K562 (cell line): Measurements from ENCODE around the gene NT5DC4. TPM values are rescaled to one million over a fixed set of nuclear protein-coding genes. Genes with fewer than 3 reads are reported as not detected.
A peak's percentile ranks its signal among the peaks of the same experiment; 100 is the strongest.

Source experiments
- ATAC-seq: fragments of 200-7000 bp; cut with Tn5 transposase; 3 replicates; pipeline ENCODE4 v1.9.1; 2020; ENCODE audit warnings: moderate library complexity
- BruUV-seq: library from RNA; stranded (reverse); fragments of 400-500 nt; replicated peaks from 2 replicates; lab custom pipeline; 2021; lab: Mats Ljungman, UMichigan
- CTCF ChIA-PET: fragments of 300-600 bp; formaldehyde crosslinking; extraction: SDS; loops from one replicate; lab custom pipeline; 2021; ENCODE audit warnings: low intra/inter-chr PET ratio; lab: Yijun Ruan, JAX
- POLR2A ChIA-PET: fragments of 300-600, 350-650 bp; sonication (Branson Sonifier 250); formaldehyde crosslinking; extraction: SDS; loops from one replicate; lab custom pipeline; 2021; ENCODE audit warnings: antibody characterized with exemption, inconsistent platforms; lab: Yijun Ruan, JAX
- DNase-seq, 4 experiments: peaks; one replicate each; pipeline versions ENCODE4 v3.0.0 to v3.0.0-alpha.2; 2011 to 2018; ENCODE audit warnings: low spot score in 3 of 4, mixed read lengths in 3 of 4; ENCODE audit errors: extremely low read depth in 1 of 4
- FAIRE-seq: peaks from 2 replicates; lab custom pipeline; 2011; peaks lifted over from hg19 to GRCh38; lab: Jason Lieb, UNC
- H2AFZ ChIP-seq: 2 replicates; pipeline ENCODE4 v1.6.0; 2011; ENCODE audit warnings: low read depth, low read length, control low read depth, inconsistent platforms
- H3K27ac ChIP-seq: fragments of 200-600 bp; 3 replicates; pipeline ENCODE4 v1.8.0; 2011; ENCODE audit warnings: low read depth, mild to moderate bottlenecking, control low read depth, inconsistent platforms, low read length, moderate library complexity, mixed read lengths; ENCODE audit errors: extremely low read depth
- H3K27me3 ChIP-seq, 2 experiments: fragments of 300-600 bp in 1 of 2; 2 replicates in 1 of 2; 3 replicates in 1 of 2; pipeline versions ENCODE4 v1.6.0 to v1.8.0; 2011; ENCODE audit warnings: inconsistent platforms in 2 of 2, low read length in 2 of 2, mild to moderate bottlenecking in 1 of 2, mixed read lengths in 1 of 2, moderate library complexity in 1 of 2; ENCODE audit not compliant: control insufficient read depth in 2 of 2, insufficient read depth in 2 of 2
- H3K36me3 ChIP-seq: fragments of 300-600 bp; 3 replicates; pipeline ENCODE4 v1.8.0; 2011; ENCODE audit warnings: mild to moderate bottlenecking, low read length, inconsistent platforms; ENCODE audit not compliant: control insufficient read depth, insufficient read depth
- H3K4me1 ChIP-seq, 2 experiments: fragments of 200-600 bp in 1 of 2; replicated peaks in 1 of 2; 2 replicates in 1 of 2; 3 replicates in 1 of 2; pipeline versions ENCODE4 v1.5.1 to v1.8.0; 2011; ENCODE audit warnings: inconsistent platforms in 2 of 2, low read length in 2 of 2, mild to moderate bottlenecking in 1 of 2, mixed read lengths in 1 of 2, moderate library complexity in 1 of 2; ENCODE audit not compliant: control insufficient read depth in 2 of 2, insufficient read depth in 2 of 2
- H3K4me2 ChIP-seq: 2 replicates; pipeline ENCODE4 v1.6.1; 2011; ENCODE audit warnings: low read length, control low read depth, inconsistent platforms, mixed read lengths; ENCODE audit not compliant: insufficient read depth
- H3K4me3 ChIP-seq: fragments of 200-600 bp; sonication (generic), shearing (Covaris generic); 2 replicates; pipeline ENCODE4 v1.5.1; 2016; ENCODE audit warnings: control low read depth, inconsistent platforms
- H3K79me2 ChIP-seq: fragments of 200-600 bp; 3 replicates; pipeline ENCODE4 v1.8.0; 2011; ENCODE audit warnings: low read length, inconsistent platforms; ENCODE audit not compliant: control insufficient read depth, insufficient read depth
- H3K9ac ChIP-seq, 2 experiments: 2 replicates each; pipeline versions ENCODE4 v1.6.0 to v1.6.1; 2011; ENCODE audit warnings: low read depth in 2 of 2, low read length in 2 of 2, control low read depth in 1 of 2, inconsistent platforms in 1 of 2, mild to moderate bottlenecking in 1 of 2, mixed read lengths in 1 of 2; ENCODE audit not compliant: insufficient read depth in 1 of 2
- H3K9me1 ChIP-seq: one replicate; pipeline ENCODE4 v1.6.0; 2011; ENCODE audit warnings: inconsistent platforms, mild to moderate bottlenecking, low read length, moderate library complexity; ENCODE audit not compliant: control insufficient read depth, insufficient read depth
- H3K9me3 ChIP-seq: replicated peaks from 2 replicates; pipeline ENCODE4 v1.5.1; 2011; ENCODE audit warnings: low read depth, low read length, inconsistent platforms; ENCODE audit not compliant: control insufficient read depth, insufficient read depth
- H4K20me1 ChIP-seq: replicated peaks from 2 replicates; pipeline ENCODE4 v1.6.1; 2011; ENCODE audit warnings: low read length, inconsistent platforms, mixed read lengths; ENCODE audit not compliant: control insufficient read depth, insufficient read depth
- GABPA ChIP-seq: fragments of 200-800 bp; sonication (Bioruptor generic); conservative IDR thresholded peaks from 2 replicates; pipeline ENCODE4 v1.6.1; 2016; ENCODE audit warnings: low read depth, missing genetic modification characterization, missing compliant biosample characterization
- ZNF395 ChIP-seq: fragments of 200-800 bp; sonication (Bioruptor generic); IDR thresholded peaks from 2 replicates; pipeline ENCODE4 v1.6.1; 2017; ENCODE audit warnings: missing genetic modification characterization, missing compliant biosample characterization
- WGBS: fragments of 100-300 bp; shearing (Covaris generic); methylation state at CpG from one replicate; pipeline ENCODE4 v1.1.6; 2016; ENCODE audit warnings: low coverage, mixed read lengths; ENCODE audit not compliant: insufficient coverage; ENCODE audit errors: missing lambda C conversion rate; 5-methylcytosine and 5-hydroxymethylcytosine counted together
- in situ Hi-C: fragments of 300-500 bp; cut with MboI; formaldehyde crosslinking; loops from 4 replicates; pipeline ENCODE4 v1.15.0; 2018; ENCODE audit warnings: inconsistent platforms, mixed read lengths
- intact Hi-C: fragments of 100-400 bp; cut with micrococcal nuclease; formaldehyde crosslinking; loops from 2 replicates; pipeline ENCODE4 v1.14.2; 2022
- polyA plus RNA-seq, 8 experiments: library from polyadenylated mRNA; depleted of rRNA in 4 of 8; stranded (reverse) in 5 of 8; unstranded in 3 of 8; fragments of >200 nt; fragmentation: Nextera tagmentation in 2 of 8; fragmentation: Illumina TruSeq in 1 of 8; extraction: Ambion mirVana in 2 of 8; extraction: Trizol in 1 of 8; gene quantifications; 2 replicates each; pipeline versions ENCODE4 v1.2.1 to v1.2.3, GENCODE V29; 2011 to 2014; ENCODE audit warnings: inconsistent platforms in 1 of 8, missing spikeins in 1 of 8
- total RNA-seq, 7 experiments: library from RNA; depleted of rRNA in 6 of 7; stranded (reverse); fragments of >200 nt in 6 of 7; fragmentation: Illumina TruSeq in 2 of 7; extraction: Trizol in 2 of 7; gene quantifications; 2 replicates each; pipeline versions ENCODE4 v1.2.1 to v1.2.3, GENCODE V29; 2011 to 2021; ENCODE audit warnings: low replicate concordance in 1 of 7

NT5DC4 gene
- total and polyA plus RNA-seq, 9 of the 15 experiments (the other 6 are each of a cell fraction or from before 2014, with no cell fraction given), result 0.44 to 6.9 (median 2.5) TPM

- Histone ChIP-seq H3K27me3 (no peaks in the 10 kb centered on the region), H3K27ac (peak overlapping the region; percentile 92), H3K4me2 (peak overlapping the region; percentile 95), H3K4me3 (peak overlapping the region; percentile 88), H2AFZ (peak overlapping the region; percentile 79), H3K79me2 (peaks cover 29% of the 10 kb centered on the region), H3K36me3 (peaks cover 20% of the 10 kb centered on the region), H3K4me1 (peaks cover 10 to 18% of the 10 kb centered on the region in 2 experiments; a peak in 3 of 5 replicates), H3K9me3 (no peaks in the 10 kb centered on the region), H3K9me1 (no peaks in the 10 kb centered on the region), H3K9ac (peak overlapping the region; percentile 37 to 95; a peak in 2 of 4 replicates), H4K20me1 (no peaks in the 10 kb centered on the region)
- DNase-seq (no peak), FAIRE-seq (no peak), ATAC-seq (no peak)
- ChIA-PET POLR2A (interaction anchor here (1.0 kb wide), 1 partner anchor 11 kb away, joined by 3 read pairs; no protein-coding TSS in a partner anchor), CTCF (no interaction called here)
- no peak for TF ChIP-seq GABPA (tag)
- TF ChIP-seq ZNF395 (CRISPR knock-in tag), result 0 out of 2 replicates have a peak, but pooled peaks have one; percentile 16
- in situ Hi-C loops (no loop called here), intact Hi-C loops (loop anchor here (2.0 kb wide), 1 partner anchor 30 kb away; no protein-coding TSS in a partner anchor)
- 30% methylated on average over 4 of the region's 4 CpGs for WGBS
- no TSS peak for BruUV-seq
Observed at GRCh38 chr2:112765251-112765650, 44.4 kb downstream of the NT5DC4 start.
